Heart left ventricle (tissue), 16 donors: ENCODE measurements around the gene KIAA0753. TPM values are rescaled to one million over a fixed set of nuclear protein-coding genes. Genes with fewer than 3 reads are reported as not detected.

Source experiments
- ATAC-seq, 4 donors: fragments of 200-7000 bp; cut with Tn5 transposase; one replicate each; pipeline ENCODE4 v1.9.1; 2020 to 2022; ENCODE audit warnings: moderate library complexity in 4 of 4, mild to moderate bottlenecking in 3 of 4, moderate number of reproducible peaks in 1 of 4
- DNase-seq, 5 donors: peaks; one replicate each; pipeline ENCODE4 v3.0.0-alpha.2; 2020
- H3K27ac ChIP-seq, 12 donors: fragments of 200-600 bp; sonication (generic) in 4 of 12; one replicate each; pipeline versions ENCODE4 v1.5.0 to v1.8.0; 2016 to 2022; ENCODE audit warnings: mild to moderate bottlenecking in 2 of 12
- H3K27me3 ChIP-seq, 9 donors: fragments of 200-600 bp; sonication (generic) in 2 of 9; one replicate each; pipeline versions ENCODE4 v1.5.1 to v1.8.0; 2016 to 2022; ENCODE audit warnings: mild to moderate bottlenecking in 3 of 9
- H3K36me3 ChIP-seq, 9 donors: fragments of 200-600 bp; sonication (generic) in 2 of 9; one replicate each; pipeline versions ENCODE4 v1.5.0 to v1.8.0; 2018 to 2022; ENCODE audit warnings: mild to moderate bottlenecking in 2 of 9
- H3K4me1 ChIP-seq, 12 donors: fragments of 200-600 bp; sonication (generic) in 4 of 12; one replicate each; pipeline versions ENCODE4 v1.5.0 to v1.8.0; 2016 to 2022; ENCODE audit warnings: mild to moderate bottlenecking in 3 of 12
- H3K4me3 ChIP-seq, 12 donors: fragments of 200-600 bp; sonication (generic) in 4 of 12; one replicate each; pipeline versions ENCODE4 v1.5.0 to v1.8.0; 2017 to 2022; ENCODE audit warnings: mild to moderate bottlenecking in 9 of 12, moderate library complexity in 4 of 12
- H3K9me3 ChIP-seq, 12 donors: fragments of 200-600 bp; sonication (generic) in 4 of 12; one replicate each; pipeline versions ENCODE4 v1.5.0 to v1.8.0; 2016 to 2022; ENCODE audit warnings: mild to moderate bottlenecking in 1 of 12
- POLR2A ChIP-seq, 2 donors: fragments of 450-650 bp; IDR thresholded peaks; one replicate each; pipeline ENCODE4 v1.6.1; 2017; ENCODE audit warnings: antibody characterized with exemption in 2 of 2, mild to moderate bottlenecking in 2 of 2, moderate library complexity in 2 of 2
- WGBS, 4 donors: extraction: QIAGEN DNeasy Blood & Tissue Kit in 2 of 4; methylation state at CpG; one replicate each; pipeline versions ENCODE4 v1.1.5 to v1.1.7; 2013 to 2018; 5-methylcytosine and 5-hydroxymethylcytosine counted together
- intact Hi-C, 10 donors: fragments of 100-400 bp; cut with DNase I; formaldehyde crosslinking; loops; one replicate each; pipeline versions ENCODE4 v1.11.1 to v1.14.2; 2022
- polyA plus RNA-seq, 2 donors: library from polyadenylated mRNA; stranded (reverse); fragments of 200-250 nt; gene quantifications; one replicate each; pipeline ENCODE4 v1.2.3, GENCODE V29; 2013
- total RNA-seq, 9 donors: library from RNA; depleted of rRNA in 2 of 9; stranded (reverse); fragments of >200 nt in 2 of 9; fragmentation: NEBNext Ultra II Directional in 3 of 9; extraction: Animal tissue kit (Norgen Biotek cat#: 25700) in 3 of 9; gene quantifications; one replicate each; pipeline versions ENCODE4 v1.1.0 to v1.2.4, GENCODE V29; 2016 to 2023
- TF ChIP-seq, protein P1 (sequence below), 12 donors: fragments of 200-600 bp; sonication (generic) in 4 of 12; IDR thresholded peaks; one replicate each; pipeline versions ENCODE4 v1.5.0 to v1.8.0; 2018 to 2022; ENCODE audit warnings: antibody characterized with exemption in 12 of 12, mild to moderate bottlenecking in 5 of 12
- donor health status: ischemic (EF 13 %, LVEDD 7.1; RV severe dilation, severe dysfunction).
- donor health status: healthy with polysubstance abuse.
- donor health status: DM: no; HTN: yes; CAD: no.
- donor health status: DM: no; HTN: no; CAD: no.
- donor health status: ischemic (EF 25% LVEDD 6.9; RV normal size, moderate dysfunction).
- donor health status: ischemic (EF 25% LVEDD 5.7; RV mildly dilated, moderate dysfunction).
- donor health status: healthy.
- donor health status: DM: yes; HTN: yes; CAD: no.
- donor health status: ischemic (EF 35%, LVEDD 5.7; RV mildly dilated, moderate dysfunction).
- donor health status: nonischemic (EF 11% LVEDD 7.7; RV severe dilation, severe dysfunction).
- donor health status: DM: yes; HTN: yes; CAD: no.
- donor health status: PGD.
- donor health status: ischemic (EF 29% LVEDD 5.4; RV normal size, mild dysfunction).
- donor health status: nonischemic (EF 23%, LVEDD 6.1; RV moderate dilation, normal function).

KIAA0753 gene
- total and polyA plus RNA-seq, 11 donors, result 2.7 to 10.2 (median 5.0) TPM

GRCh38 chr17:6677946-6678345, 37.4 kb upstream of the KIAA0753 start:
- DNase-seq, result no peak
- H3K27me3 ChIP-seq, result peaks cover 0 to 37% (median 5%) of the 10 kb centered on the region in 9 donors
- no peaks in the 10 kb centered on the region for H3K4me1 ChIP-seq
- intact Hi-C loops, result no loop called here
- no peak overlapping the region for H3K27ac ChIP-seq
- H3K4me3 ChIP-seq, result no peak overlapping the region
- ATAC-seq, result no peak
- WGBS, 4 donors, result 62 to 68% (median 66%) methylated on average over 6 to 7 of the region's 7 CpGs
- no peaks in the 10 kb centered on the region for H3K36me3 ChIP-seq
- no peaks in the 10 kb centered on the region for H3K9me3 ChIP-seq
- TF ChIP-seq, protein P1, sequence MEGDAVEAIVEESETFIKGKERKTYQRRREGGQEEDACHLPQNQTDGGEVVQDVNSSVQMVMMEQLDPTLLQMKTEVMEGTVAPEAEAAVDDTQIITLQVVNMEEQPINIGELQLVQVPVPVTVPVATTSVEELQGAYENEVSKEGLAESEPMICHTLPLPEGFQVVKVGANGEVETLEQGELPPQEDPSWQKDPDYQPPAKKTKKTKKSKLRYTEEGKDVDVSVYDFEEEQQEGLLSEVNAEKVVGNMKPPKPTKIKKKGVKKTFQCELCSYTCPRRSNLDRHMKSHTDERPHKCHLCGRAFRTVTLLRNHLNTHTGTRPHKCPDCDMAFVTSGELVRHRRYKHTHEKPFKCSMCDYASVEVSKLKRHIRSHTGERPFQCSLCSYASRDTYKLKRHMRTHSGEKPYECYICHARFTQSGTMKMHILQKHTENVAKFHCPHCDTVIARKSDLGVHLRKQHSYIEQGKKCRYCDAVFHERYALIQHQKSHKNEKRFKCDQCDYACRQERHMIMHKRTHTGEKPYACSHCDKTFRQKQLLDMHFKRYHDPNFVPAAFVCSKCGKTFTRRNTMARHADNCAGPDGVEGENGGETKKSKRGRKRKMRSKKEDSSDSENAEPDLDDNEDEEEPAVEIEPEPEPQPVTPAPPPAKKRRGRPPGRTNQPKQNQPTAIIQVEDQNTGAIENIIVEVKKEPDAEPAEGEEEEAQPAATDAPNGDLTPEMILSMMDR (IDR thresholded peaks at IDR 0.05), result no peak
- no peak for TF ChIP-seq POLR2A (IDR thresholded peaks at IDR 0.05)

- 63 to 67% (median 66%) methylated on average over 11 to 16 of the region's 16 CpGs for WGBS, 4 donors
- Histone ChIP-seq H3K27me3 (peaks cover 0 to 39% (median 5%) of the 10 kb centered on the region in 9 donors), H3K4me3 (no peak overlapping the region), H3K27ac (no peak overlapping the region), H3K4me1 (no peaks in the 10 kb centered on the region), H3K9me3 (no peaks in the 10 kb centered on the region), H3K36me3 (no peaks in the 10 kb centered on the region)
- intact Hi-C loops, result no loop called here
- ATAC-seq (no peak), DNase-seq (no peak)
- TF ChIP-seq, protein P1 (IDR thresholded peaks at IDR 0.05), result no peak
- TF ChIP-seq POLR2A (IDR thresholded peaks at IDR 0.05), result no peak
Observed at GRCh38 chr17:6677158-6677831, 36.8 kb upstream of the KIAA0753 start.

GRCh38 chr17:6676802-6677157, 36.3 kb upstream of the KIAA0753 start:
- intact Hi-C loops, result no loop called here
- H3K27me3 ChIP-seq, result peaks cover 0 to 39% (median 5%) of the 10 kb centered on the region in 9 donors

GRCh38 chr17:6675201-6675825, 34.8 kb upstream of the KIAA0753 start:
- H3K4me3 ChIP-seq, result no peak overlapping the region
- H3K27me3 ChIP-seq, result peaks cover 0 to 49% (median 5%) of the 10 kb centered on the region in 9 donors
- ATAC-seq (peak in 1 of 4 donors; percentile 23), DNase-seq (no peak)
- no peak overlapping the region for H3K27ac ChIP-seq
- H3K9me3 ChIP-seq, result no peaks in the 10 kb centered on the region
- WGBS, 4 donors, result 70 to 76% (median 73%) methylated on average over 9 to 11 of the region's 11 CpGs
- no peaks in the 10 kb centered on the region for H3K4me1 ChIP-seq
- no peaks in the 10 kb centered on the region for H3K36me3 ChIP-seq
- no peak for TF ChIP-seq POLR2A (IDR thresholded peaks at IDR 0.05)
- TF ChIP-seq, protein P1 (IDR thresholded peaks at IDR 0.05), result no peak
- intact Hi-C loops, result no loop called here

More at GRCh38 chr17:6676802-6677157, 36.3 kb upstream of the KIAA0753 start:
- 62 to 78% (median 68%) methylated on average over 6 of the region's 6 CpGs for WGBS, 4 donors
- ATAC-seq (no peak), DNase-seq (no peak)
- TF ChIP-seq, protein P1 (IDR thresholded peaks at IDR 0.05), result no peak
- no peak for TF ChIP-seq POLR2A (IDR thresholded peaks at IDR 0.05)
- H3K9me3 ChIP-seq, result no peaks in the 10 kb centered on the region
- H3K4me3 ChIP-seq, result no peak overlapping the region
- no peaks in the 10 kb centered on the region for H3K36me3 ChIP-seq
- no peak overlapping the region for H3K27ac ChIP-seq
- no peaks in the 10 kb centered on the region for H3K4me1 ChIP-seq
